Activated CD4-positive, CD25-positive, alpha-beta regulatory T cell treated with anti-CD3 and anti-CD28 coated beads, Interleukin-2, amount 50 U/mL, for 16 hours (primary cell): ENCODE measurements around the gene SH3PXD2A.

Experiments used
- DNase-seq: peaks from one replicate; pipeline ENCODE4 v3.0.0-alpha.2; 2020; ENCODE audit warnings: low read depth, low spot score

The SH3PXD2A gene

DNA sequence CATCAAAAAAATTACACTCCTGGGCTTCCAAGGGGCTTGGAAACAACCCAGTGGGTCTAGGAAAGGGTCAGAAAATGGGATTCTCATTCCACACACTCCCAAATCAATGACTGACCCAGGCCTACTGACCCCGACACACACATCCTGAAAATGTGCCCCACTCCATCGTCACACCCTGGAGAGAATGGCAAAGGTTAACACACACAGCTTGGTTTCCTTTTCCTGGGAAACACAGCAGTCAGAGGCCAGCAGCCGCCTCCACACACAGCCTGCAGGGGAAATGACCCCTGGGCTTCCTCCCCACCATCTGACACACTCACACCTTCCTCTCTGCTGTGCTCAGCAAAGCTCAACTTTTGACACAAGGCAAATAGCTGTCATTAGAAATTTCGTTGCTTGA is 42.9 kb downstream of the SH3PXD2A start:
- DNase-seq = no peak

DNA sequence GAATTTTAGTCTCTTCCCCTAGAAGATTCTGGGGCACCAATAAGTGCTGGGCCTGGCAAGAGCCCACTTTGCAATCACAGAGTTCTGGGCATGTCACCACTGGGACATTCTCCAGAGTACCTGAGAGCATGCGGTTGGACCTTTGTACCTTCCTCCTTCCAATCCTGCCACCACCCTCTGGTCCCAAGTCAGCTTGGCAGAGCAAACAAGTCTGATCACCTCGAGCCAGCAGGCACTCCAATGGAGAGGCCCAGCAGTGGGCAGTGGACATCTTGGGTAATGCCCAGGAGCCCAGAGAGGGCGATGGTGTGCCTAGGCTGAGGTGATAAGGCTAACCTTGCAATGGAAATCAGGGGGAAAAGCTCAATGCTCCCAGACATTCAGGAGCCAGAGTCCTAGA is 43.4 kb downstream of the SH3PXD2A start:
- no peak for DNase-seq

- DNase-seq = no peak
Measured at GRCh38 chr10:103811463-103811862, 43.9 kb downstream of the SH3PXD2A start.

DNA sequence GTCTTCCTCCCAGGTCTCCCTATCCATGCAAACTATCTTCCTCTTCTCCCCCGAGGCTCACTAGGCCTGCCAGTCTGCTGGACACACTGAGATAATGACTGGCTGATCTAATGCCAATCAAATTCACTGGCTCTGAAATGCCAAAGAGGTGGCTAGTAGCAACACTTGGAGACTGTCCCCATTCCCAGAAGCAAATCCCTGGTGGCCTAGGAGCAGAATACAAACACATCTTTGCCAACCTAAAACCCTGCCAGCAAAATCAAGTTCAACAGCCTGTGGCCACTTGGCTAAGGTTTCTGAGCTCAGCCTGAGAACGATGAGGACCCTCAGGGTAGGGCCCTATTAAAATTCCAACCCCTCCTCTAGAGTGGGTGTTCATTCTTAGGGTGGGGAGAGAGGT is 46.6 kb downstream of the SH3PXD2A start:
- no peak for DNase-seq

DNA sequence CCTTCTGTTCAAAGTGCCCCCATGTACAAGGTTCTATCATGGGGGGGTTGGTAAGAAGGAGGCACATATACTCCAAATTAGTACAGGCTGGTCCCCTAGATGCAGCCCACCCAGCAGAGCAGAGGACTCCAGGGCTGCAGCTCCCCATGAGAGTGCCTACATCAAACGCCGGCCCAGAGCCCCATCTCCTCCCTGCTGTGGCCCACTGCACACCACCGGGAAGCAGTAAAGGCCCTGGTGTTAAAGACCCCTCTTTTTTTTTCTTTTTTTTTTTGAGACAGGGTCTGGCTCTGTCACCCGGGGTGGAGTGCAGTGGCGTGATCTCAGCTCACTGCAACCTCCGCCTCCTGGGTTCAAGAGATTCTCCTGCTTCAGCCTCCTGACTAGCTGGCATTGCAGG is 47.4 kb downstream of the SH3PXD2A start:
- no peak for DNase-seq

DNA sequence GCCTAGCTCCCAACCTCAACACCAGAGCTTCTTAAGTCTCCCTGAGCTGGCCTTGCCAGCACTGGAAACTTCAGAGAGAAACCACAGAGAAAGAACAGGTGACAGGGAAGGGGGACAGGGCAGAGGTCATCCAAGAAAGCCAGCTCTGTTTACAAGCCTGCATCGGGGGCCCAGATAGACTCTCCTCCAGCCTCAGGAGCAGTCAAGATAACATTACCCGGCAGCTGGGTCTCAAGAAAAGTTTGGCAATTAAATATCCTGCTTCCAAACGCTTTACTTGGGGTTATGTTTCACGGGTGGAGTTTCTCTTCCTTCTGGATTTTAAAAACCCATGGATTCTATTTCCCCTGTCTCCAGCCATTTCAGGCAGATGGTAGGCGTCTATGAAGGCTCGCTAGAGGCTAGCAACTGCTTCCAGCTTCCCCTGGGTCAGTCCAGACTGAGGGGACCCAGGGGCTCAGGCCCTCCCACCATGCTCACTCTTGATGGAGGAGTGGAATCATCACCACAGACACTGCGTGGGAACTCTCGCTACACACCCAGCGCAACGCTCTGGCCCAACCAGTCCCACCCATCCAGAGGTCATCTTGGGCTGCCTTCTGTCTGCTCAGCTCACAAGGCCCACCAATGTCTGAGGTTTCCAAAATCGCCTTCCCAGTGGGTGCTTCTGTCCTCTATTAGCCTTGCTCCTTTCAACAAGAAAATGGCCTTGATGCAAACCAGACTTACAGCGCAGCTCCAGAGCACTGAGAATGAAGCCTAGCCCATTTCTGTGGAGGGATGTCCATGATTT is 48.8 kb downstream of the SH3PXD2A start:
- DNase-seq = no peak

GRCh38 chr10:103805781-103806180 is 49.6 kb downstream of the SH3PXD2A start:
- DNase-seq = no peak

GRCh38 chr10:103804871-103805270 is 50.5 kb downstream of the SH3PXD2A start:
- no peak for DNase-seq

- peak; percentile 14 for DNase-seq
Measured at GRCh38 chr10:103803941-103804340, 51.4 kb downstream of the SH3PXD2A start.

- no peak for DNase-seq
Measured at GRCh38 chr10:103802637-103803353, 52.6 kb downstream of the SH3PXD2A start.

DNA sequence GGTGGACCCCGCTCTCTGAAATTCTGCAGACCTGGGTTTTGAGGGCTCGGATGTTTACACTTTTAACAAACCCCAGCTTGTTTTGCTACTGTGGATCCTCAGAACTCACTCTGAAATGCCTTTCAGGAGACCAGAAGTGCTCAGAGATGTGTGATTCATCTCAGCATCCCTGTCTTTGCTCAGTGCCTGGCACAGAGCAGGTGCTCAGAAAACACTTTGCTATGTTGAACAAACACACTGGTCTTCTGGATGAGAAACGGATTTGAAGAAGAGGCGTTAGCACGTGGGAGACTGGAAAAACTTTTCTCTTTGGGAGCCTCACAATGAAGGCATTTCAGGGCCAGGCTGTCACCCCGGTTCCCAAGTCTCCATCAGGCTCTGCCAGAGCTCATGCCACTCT is 53.3 kb downstream of the SH3PXD2A start:
- DNase-seq = no peak

DNA sequence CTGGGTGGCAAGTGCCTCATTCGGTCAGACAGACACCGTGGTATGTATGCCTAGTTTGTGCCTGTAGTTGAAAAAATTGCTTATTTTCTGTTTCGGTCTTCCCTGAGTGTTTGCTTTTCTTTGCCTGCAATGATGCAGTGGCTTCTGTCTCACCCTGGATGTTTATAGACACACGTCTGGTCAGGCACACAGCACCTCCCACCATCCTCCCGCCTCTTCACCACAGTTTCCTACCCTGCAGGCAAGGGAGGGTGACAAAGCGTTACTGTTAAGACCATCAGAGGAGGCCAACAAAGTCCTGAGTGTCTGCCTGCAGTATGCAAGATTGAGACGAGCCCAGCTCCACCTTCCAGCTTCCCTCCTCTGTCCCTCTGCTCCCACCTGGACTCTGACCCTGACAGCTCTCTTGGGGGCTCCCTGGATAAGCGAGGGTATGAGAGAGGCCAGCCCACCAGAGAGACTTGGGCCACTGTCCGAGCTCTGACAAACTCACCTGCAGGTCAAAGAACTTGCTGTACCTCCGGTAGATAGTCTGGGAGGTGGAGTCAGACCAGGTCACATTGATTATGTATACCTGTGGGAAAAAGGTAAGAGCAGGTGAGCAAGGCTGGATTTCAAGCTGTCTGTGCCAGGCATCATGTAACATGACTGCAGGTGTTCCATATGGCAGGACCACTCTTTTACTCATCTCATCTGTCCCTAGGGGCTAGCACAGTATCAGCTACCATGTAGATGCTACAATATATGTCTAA is 54.4 kb downstream of the SH3PXD2A start:
- DNase-seq = no peak

GRCh38 chr10:103800089-103800488 is 55.3 kb downstream of the SH3PXD2A start:
- DNase-seq = no peak

DNA sequence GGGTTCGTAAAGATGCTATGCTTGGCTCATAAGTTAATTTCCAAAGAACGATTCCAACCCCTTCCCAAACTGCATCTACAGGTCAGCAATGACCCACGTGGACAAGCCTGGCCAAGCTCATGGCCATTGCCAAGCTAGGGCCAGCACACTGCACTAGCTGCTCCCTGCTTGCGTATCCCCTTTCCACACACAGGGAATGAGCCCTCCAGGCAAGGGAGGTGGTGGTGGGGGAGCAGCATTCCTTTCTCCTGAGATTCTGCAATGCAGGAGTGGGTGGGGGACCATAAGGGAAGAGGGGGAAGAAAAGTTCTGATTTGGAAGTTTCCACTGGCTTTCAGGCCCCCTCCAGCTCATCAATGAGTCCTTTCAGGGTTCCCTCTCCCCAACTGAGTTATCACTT is 56.0 kb downstream of the SH3PXD2A start:
- DNase-seq = no peak

DNA sequence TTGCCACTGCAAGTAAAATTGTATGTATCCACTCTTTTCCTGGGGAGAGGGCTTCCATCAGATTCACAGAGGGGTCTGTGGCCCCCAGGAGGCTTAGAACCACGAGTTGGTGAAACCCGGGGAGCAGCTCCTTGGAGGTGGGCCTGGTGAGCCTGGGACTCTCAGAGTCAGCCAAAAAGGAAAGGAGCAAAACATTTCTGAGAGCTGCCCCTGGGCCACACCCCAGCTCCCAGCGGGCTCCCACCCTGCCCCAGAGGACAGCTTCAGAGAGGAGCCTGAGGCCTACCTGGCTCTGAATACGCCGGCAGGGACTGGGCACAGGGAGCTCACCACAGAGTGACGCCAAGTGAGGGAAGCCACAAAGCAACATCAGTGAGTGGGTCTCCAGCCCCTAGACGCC is 56.9 kb downstream of the SH3PXD2A start:
- no peak for DNase-seq

- DNase-seq = no peak
Measured at GRCh38 chr10:103797857-103798256, 57.5 kb downstream of the SH3PXD2A start.

- DNase-seq = no peak
Measured at GRCh38 chr10:103795634-103796270, 59.6 kb downstream of the SH3PXD2A start.

GRCh38 chr10:103794996-103795395 is 60.4 kb downstream of the SH3PXD2A start:
- DNase-seq = no peak

- no peak for DNase-seq
Measured at GRCh38 chr10:103793920-103794883, 61.2 kb downstream of the SH3PXD2A start.

GRCh38 chr10:103793429-103793828 is 61.9 kb downstream of the SH3PXD2A start:
- DNase-seq = no peak

DNA sequence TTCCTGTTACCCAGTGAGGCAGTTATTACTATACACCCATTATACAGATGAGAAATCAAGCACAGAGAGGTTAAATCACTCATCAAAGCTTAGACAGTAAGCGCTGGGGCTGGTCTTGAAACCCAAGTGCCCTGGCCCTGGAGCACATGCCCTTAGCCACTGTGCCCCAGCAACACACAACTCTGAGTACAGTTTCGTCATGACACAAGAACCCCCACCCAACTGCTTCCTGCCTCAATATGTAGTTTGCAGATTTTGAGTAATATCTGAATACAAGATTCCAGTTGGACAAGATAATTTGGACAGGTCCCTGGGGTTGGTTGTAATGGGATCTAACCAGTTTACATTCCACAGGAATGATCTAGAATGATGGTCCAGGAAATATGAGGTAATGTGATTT is 62.8 kb downstream of the SH3PXD2A start:
- no peak for DNase-seq
